Measurements from ENCODE around the gene PIGM.

The PIGM gene

DNA sequence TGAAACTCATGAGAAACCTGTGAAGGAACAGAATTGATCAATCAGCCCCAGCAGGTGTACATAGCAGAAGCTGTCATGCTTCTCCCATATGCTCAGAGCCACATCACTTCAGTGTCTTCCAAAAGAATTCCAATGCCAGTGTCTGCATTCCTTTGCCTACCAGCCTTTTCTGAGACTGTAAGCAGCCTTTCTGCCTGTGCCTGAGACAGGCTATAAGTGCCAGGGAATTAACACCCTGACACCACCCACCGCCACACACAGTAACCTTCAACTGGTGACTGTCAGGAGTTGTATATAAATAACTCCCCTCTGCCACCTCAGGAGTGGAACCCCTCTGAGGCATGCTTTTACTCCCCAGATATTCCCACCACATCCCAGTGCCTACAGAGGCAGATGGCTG, 39.6 kb downstream of the PIGM start:
- no peaks in the 10 kb centered on the region for H3F3A ChIP-seq (ENCODE audit: insufficient read depth)
- H3K36me3 ChIP-seq (ENCODE audit: low read length) = no peaks in the 10 kb centered on the region
- no peaks in the 10 kb centered on the region for H3K27me3 ChIP-seq (ENCODE audit: low read length)
- H3K9me3 ChIP-seq (ENCODE audit: insufficient read depth, low read length) = no peaks in the 10 kb centered on the region
- H3K9ac ChIP-seq (ENCODE audit: low read length) = no peak overlapping the region
- H3K4me2 ChIP-seq (ENCODE audit: low read depth, low read length, poor library complexity, severe bottlenecking) = no peak overlapping the region
- H3K9me2 ChIP-seq (replicated peaks; ENCODE audit: insufficient read depth, low read length) = no peaks in the 10 kb centered on the region
- H4K20me1 ChIP-seq (ENCODE audit: low read depth, low read length) = no peaks in the 10 kb centered on the region
- no peaks in the 10 kb centered on the region for H3K79me2 ChIP-seq (ENCODE audit: insufficient read depth, low read length)
- TF ChIP-seq EZH2phosphoT487 (conservative IDR thresholded peaks at IDR 0.05; ENCODE audit: low read length) = no peak
- TF ChIP-seq, protein P1, sequence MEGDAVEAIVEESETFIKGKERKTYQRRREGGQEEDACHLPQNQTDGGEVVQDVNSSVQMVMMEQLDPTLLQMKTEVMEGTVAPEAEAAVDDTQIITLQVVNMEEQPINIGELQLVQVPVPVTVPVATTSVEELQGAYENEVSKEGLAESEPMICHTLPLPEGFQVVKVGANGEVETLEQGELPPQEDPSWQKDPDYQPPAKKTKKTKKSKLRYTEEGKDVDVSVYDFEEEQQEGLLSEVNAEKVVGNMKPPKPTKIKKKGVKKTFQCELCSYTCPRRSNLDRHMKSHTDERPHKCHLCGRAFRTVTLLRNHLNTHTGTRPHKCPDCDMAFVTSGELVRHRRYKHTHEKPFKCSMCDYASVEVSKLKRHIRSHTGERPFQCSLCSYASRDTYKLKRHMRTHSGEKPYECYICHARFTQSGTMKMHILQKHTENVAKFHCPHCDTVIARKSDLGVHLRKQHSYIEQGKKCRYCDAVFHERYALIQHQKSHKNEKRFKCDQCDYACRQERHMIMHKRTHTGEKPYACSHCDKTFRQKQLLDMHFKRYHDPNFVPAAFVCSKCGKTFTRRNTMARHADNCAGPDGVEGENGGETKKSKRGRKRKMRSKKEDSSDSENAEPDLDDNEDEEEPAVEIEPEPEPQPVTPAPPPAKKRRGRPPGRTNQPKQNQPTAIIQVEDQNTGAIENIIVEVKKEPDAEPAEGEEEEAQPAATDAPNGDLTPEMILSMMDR (IDR thresholded peaks at IDR 0.05; ENCODE audit: insufficient read depth, low read length, poor library complexity, severe bottlenecking) = no peak
- no peak overlapping the region for H3K27ac ChIP-seq (ENCODE audit: low read depth, low read length)
- no peak overlapping the region for H3K4me3 ChIP-seq (ENCODE audit: insufficient read depth, low read length, poor library complexity, severe bottlenecking)
- no peak overlapping the region for H2AFZ ChIP-seq (ENCODE audit: low read depth, low read length, severe bottlenecking)

DNA sequence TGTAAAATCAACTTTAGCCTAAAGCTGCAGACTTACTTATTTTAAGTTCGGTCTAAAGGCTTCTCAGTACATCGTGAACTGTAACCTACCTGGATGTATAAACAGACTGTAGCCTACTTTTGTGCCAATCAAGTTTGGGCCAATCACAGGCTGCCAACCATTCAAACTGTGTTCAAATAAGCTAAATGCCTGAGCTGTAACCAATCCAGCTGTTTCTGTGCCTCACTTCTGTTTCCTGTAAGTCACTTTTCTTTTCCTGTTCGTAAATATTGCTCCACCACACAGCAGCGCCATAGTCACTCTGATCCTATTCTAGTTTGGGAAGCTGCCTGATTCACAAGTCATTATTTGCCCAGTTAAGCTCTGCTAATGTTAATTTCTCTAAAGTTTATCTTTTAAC, 40.3 kb downstream of the PIGM start:
- H2AFZ ChIP-seq (ENCODE audit: low read depth, low read length, severe bottlenecking) = no peak overlapping the region
- no peak overlapping the region for H3K4me3 ChIP-seq (ENCODE audit: insufficient read depth, low read length, poor library complexity, severe bottlenecking)

DNA sequence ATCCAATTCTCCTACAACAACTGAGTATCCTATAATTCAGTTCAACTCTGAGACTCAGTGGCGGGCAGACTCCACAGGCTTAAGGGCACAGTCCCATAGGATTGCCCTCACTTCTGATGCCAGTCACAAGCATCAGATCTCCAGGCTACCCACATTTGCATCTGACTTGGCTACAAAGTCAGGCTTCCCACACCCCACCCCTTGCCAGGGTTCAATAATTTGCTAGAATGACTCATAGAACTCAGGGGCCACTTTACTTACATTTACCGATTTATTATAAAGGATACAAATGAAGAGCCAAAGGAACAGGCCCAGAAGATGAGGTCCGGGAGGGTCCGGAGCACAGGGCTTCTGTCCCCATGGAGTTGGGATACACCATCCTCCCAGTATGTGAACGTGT, 41.8 kb downstream of the PIGM start:
- Histone ChIP-seq H3K36me3 (ENCODE audit: low read length) (no peaks in the 10 kb centered on the region), H3F3A (ENCODE audit: insufficient read depth) (no peaks in the 10 kb centered on the region), H3K9ac (ENCODE audit: low read length) (no peak overlapping the region), H3K9me3 (ENCODE audit: insufficient read depth, low read length) (no peaks in the 10 kb centered on the region), H3K27ac (ENCODE audit: low read depth, low read length) (no peak overlapping the region), H3K79me2 (ENCODE audit: insufficient read depth, low read length) (no peaks in the 10 kb centered on the region), H3K9me2 (replicated peaks; ENCODE audit: insufficient read depth, low read length) (no peaks in the 10 kb centered on the region), H3K27me3 (ENCODE audit: low read length) (no peaks in the 10 kb centered on the region), H4K20me1 (ENCODE audit: low read depth, low read length) (no peaks in the 10 kb centered on the region), H3K4me3 (ENCODE audit: insufficient read depth, low read length, poor library complexity, severe bottlenecking) (no peak overlapping the region), H3K4me2 (ENCODE audit: low read depth, low read length, poor library complexity, severe bottlenecking) (no peak overlapping the region), H2AFZ (ENCODE audit: low read depth, low read length, severe bottlenecking) (no peak overlapping the region)
- no peak for TF ChIP-seq EZH2phosphoT487 (conservative IDR thresholded peaks at IDR 0.05; ENCODE audit: low read length)
- TF ChIP-seq, protein P1 (IDR thresholded peaks at IDR 0.05; ENCODE audit: insufficient read depth, low read length, poor library complexity, severe bottlenecking) = no peak

More for the DNA sequence above, 40.3 kb downstream of the PIGM start:
- no peaks in the 10 kb centered on the region for H4K20me1 ChIP-seq (ENCODE audit: low read depth, low read length)
- TF ChIP-seq, protein P1 (IDR thresholded peaks at IDR 0.05; ENCODE audit: insufficient read depth, low read length, poor library complexity, severe bottlenecking) = no peak
- TF ChIP-seq EZH2phosphoT487 (conservative IDR thresholded peaks at IDR 0.05; ENCODE audit: low read length) = no peak
- H3K4me2 ChIP-seq (ENCODE audit: low read depth, low read length, poor library complexity, severe bottlenecking) = no peak overlapping the region
- H3K9me2 ChIP-seq (replicated peaks; ENCODE audit: insufficient read depth, low read length) = no peaks in the 10 kb centered on the region
- no peaks in the 10 kb centered on the region for H3K9me3 ChIP-seq (ENCODE audit: insufficient read depth, low read length)
- H3K27ac ChIP-seq (ENCODE audit: low read depth, low read length) = no peak overlapping the region
- H3K36me3 ChIP-seq (ENCODE audit: low read length) = no peaks in the 10 kb centered on the region
- no peaks in the 10 kb centered on the region for H3F3A ChIP-seq (ENCODE audit: insufficient read depth)
- H3K9ac ChIP-seq (ENCODE audit: low read length) = no peak overlapping the region
- H3K27me3 ChIP-seq (ENCODE audit: low read length) = no peaks in the 10 kb centered on the region
- no peaks in the 10 kb centered on the region for H3K79me2 ChIP-seq (ENCODE audit: insufficient read depth, low read length)
